Mesothelial cell of epicardium (in vitro differentiated cells): Measurements from ENCODE around the gene SPAG8. TPM values are rescaled to one million over a fixed set of nuclear protein-coding genes. Genes with fewer than 3 reads are reported as not detected.

ENCODE experiments used
- DNase-seq, 2 experiments: peaks; one replicate each; pipeline ENCODE4 v3.0.0; 2021; ENCODE audit warnings: low spot score in 2 of 2; ENCODE audit not compliant: unreplicated experiment in 2 of 2
- H3K27ac Mint-ChIP-seq: 2 replicates; pipeline ENCODE4 v1.8.0; 2021; ENCODE audit warnings: mixed read lengths
- H3K27me3 Mint-ChIP-seq: 2 replicates; pipeline ENCODE4 v1.8.0; 2021; ENCODE audit warnings: low read depth, mixed read lengths
- H3K36me3 Mint-ChIP-seq: 2 replicates; pipeline ENCODE4 v1.8.0; 2021; ENCODE audit warnings: mixed read lengths
- H3K4me1 Mint-ChIP-seq: 2 replicates; pipeline ENCODE4 v1.8.0; 2021; ENCODE audit warnings: mixed read lengths
- H3K4me3 Mint-ChIP-seq: 2 replicates; pipeline ENCODE4 v1.8.0; 2021; ENCODE audit warnings: mild to moderate bottlenecking, moderate library complexity, mixed read lengths
- H3K9me3 Mint-ChIP-seq: 2 replicates; pipeline ENCODE4 v1.8.0; 2021; ENCODE audit warnings: mixed read lengths
- total RNA-seq: library from RNA; stranded (reverse); gene quantifications from 3 replicates; pipeline ENCODE4 v1.2.1, GENCODE V29; 2021
- TF ChIP-seq, protein P1 (sequence below): fragments of 200-600 bp; sonication (generic); IDR thresholded peaks from one replicate; pipeline ENCODE4 v1.5.0; 2021; ENCODE audit warnings: antibody characterized with exemption; ENCODE audit not compliant: unreplicated experiment

Gene SPAG8
- total RNA-seq, 1 donor from 2014 or later, result 0.89 TPM

DNA sequence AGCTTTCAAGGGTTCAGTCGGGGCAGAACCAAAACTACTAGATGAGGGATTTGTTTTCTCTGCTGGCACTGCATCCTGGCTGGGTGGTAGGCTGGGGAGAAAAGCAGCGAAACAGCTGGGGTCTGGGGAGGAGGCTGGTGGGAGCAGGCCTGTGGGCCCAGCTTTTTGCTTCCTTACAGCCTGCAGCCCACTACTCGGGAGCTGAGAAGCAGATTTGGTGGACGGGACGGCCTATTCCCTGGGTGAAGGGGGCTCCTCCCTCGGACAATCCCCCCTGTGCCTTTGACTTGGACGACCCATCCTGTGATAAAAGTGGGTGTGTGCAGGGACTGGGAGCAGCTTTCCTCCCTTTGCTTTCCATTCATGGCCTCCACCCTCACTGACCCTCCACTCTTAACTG, 11.5 kb downstream of the SPAG8 start:
- no peak overlapping the region for H3K4me3 Mint-ChIP-seq
- TF ChIP-seq, protein P1, sequence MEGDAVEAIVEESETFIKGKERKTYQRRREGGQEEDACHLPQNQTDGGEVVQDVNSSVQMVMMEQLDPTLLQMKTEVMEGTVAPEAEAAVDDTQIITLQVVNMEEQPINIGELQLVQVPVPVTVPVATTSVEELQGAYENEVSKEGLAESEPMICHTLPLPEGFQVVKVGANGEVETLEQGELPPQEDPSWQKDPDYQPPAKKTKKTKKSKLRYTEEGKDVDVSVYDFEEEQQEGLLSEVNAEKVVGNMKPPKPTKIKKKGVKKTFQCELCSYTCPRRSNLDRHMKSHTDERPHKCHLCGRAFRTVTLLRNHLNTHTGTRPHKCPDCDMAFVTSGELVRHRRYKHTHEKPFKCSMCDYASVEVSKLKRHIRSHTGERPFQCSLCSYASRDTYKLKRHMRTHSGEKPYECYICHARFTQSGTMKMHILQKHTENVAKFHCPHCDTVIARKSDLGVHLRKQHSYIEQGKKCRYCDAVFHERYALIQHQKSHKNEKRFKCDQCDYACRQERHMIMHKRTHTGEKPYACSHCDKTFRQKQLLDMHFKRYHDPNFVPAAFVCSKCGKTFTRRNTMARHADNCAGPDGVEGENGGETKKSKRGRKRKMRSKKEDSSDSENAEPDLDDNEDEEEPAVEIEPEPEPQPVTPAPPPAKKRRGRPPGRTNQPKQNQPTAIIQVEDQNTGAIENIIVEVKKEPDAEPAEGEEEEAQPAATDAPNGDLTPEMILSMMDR, result no peak

DNA sequence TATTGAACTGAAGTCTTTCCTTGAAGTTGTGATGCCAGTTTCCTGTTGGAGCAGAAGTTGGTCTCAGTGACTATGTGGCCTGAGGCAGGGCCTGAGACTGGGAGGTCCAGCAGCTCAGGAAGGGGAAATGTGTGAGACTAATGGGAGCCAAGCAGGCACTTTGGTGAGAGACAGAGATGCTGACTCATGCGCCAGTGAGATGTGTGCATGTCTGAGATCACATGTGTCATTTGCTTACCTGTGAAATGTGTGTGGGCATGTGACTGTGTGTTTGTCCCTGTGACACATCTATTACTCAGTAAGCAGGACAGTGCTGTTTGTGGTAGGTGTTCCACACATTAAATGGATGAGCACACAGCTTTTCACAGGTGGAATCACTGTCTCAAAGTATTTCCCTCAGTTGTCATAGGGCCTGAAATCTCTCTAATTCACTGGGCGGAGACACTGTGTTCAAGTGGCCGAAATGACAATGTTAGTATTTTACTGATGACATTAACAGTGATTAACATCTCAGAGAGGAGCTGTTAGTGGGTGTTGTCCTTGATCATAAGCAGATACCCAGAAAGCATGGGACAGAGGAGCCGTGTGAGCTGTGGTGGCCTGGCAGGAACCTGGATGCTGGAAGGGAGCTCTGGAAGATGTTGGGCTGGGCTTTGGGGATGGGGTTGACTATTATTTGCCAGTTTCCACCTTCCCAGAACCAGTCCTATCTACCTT, 13.2 kb downstream of the SPAG8 start:
- H3K4me3 Mint-ChIP-seq, result no peak overlapping the region
- no peaks in the 10 kb centered on the region for H3K9me3 Mint-ChIP-seq
- H3K36me3 Mint-ChIP-seq, result peaks cover 23% of the 10 kb centered on the region
- DNase-seq, result no peak
- H3K4me1 Mint-ChIP-seq, result peaks cover 14% of the 10 kb centered on the region
- no peak overlapping the region for H3K27ac Mint-ChIP-seq
- TF ChIP-seq, protein P1, result no peak
- no peaks in the 10 kb centered on the region for H3K27me3 Mint-ChIP-seq

More for the DNA sequence above, 11.5 kb downstream of the SPAG8 start:
- Mint-ChIP-seq H3K9me3 (no peaks in the 10 kb centered on the region), H3K36me3 (peaks cover 29% of the 10 kb centered on the region), H3K27ac (no peak overlapping the region), H3K27me3 (no peaks in the 10 kb centered on the region), H3K4me1 (peaks cover 1% of the 10 kb centered on the region)
- DNase-seq, result no peak

DNA sequence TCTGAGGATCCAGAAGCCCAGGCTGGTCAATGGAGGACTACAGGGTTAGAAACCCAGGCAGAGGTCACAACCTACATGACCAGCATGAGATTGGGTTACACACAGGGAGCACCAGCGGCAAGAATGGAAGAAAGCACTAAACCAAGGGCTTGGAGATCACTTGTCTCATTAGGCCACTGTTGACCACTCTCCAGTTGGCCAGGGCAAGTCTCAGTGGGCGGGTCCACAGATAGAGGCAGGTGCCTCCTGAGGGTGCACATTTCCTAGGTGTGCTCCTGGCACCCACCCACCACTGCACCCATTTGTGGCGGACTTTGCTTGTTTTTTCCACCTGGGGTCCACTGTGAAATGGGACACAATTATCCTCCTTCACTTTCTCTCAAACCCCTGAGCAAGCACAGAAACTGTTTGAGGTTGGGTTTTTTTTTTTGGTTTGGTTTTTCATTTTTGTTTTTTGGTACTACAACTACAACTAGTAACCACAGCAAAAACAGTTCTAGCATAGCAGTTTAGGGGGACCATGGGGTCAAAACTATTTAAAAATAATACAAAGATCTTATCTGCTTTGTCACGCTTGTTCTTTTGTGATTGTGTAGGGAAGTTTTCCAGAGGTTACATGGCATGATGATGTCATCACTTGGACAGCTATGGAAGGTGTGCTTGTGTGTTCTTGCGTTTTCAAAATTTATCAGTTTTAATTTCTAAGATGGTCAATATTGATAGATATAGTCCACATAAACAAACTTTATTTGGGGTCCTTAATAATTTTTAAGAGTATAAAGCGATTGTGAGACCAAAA, 14.6 kb downstream of the SPAG8 start:
- Mint-ChIP-seq H3K4me1 (peaks cover 20% of the 10 kb centered on the region), H3K36me3 (peaks cover 16% of the 10 kb centered on the region), H3K4me3 (no peak overlapping the region), H3K9me3 (no peaks in the 10 kb centered on the region), H3K27ac (no peak overlapping the region), H3K27me3 (no peaks in the 10 kb centered on the region)
- no peak for DNase-seq
- TF ChIP-seq, protein P1, result no peak

DNA sequence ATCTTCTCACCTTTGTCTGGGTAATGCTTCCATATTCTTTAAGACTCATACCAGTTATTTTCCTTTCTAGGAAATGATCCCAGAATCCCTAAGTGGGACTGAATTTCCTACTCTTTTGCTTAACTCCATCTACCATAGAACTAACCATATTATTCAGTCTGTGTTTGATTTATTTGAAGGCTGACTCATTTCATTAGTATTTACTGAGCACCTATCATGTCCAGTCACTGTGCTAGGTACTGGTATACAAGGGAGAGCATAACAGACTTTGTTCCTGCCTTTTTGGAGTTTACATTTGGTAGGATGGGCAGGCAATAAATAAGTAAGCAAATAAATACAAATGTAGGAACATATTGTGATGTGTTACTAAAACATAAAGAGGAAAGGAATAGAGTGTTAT, 16.4 kb downstream of the SPAG8 start:
- Mint-ChIP-seq H3K27me3 (no peaks in the 10 kb centered on the region), H3K36me3 (peaks cover 6% of the 10 kb centered on the region), H3K9me3 (no peaks in the 10 kb centered on the region), H3K4me1 (peaks cover 21% of the 10 kb centered on the region), H3K27ac (no peak overlapping the region), H3K4me3 (no peak overlapping the region)
- TF ChIP-seq, protein P1, result no peak
- no peak for DNase-seq

DNA sequence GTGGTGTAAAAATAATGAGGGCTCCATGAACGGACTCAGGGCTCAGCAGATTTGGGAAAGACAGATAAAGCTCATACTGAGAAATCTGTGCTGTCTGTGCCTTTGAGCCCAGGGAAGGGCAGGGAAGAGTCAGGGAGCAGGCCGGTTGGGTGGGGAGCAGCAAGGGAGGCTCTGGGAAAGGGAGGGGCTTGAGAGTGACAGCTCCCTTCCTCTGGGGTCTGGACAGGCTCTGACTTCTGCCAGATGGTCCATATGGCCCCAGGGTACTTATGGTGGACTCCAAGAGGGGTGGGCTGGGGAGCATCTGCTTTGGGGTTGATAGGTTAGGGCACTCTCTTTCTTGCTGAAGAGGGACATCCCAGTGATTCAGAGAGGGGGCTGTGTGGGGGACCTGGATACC, 18.6 kb downstream of the SPAG8 start:
- H3K36me3 Mint-ChIP-seq, result no peaks in the 10 kb centered on the region
- H3K4me3 Mint-ChIP-seq, result peak overlapping the region; percentile 9
- H3K27ac Mint-ChIP-seq, result no peak overlapping the region
- H3K27me3 Mint-ChIP-seq, result no peaks in the 10 kb centered on the region
- H3K4me1 Mint-ChIP-seq, result peaks cover 26% of the 10 kb centered on the region
- H3K9me3 Mint-ChIP-seq, result no peaks in the 10 kb centered on the region
- DNase-seq, result no peak
- TF ChIP-seq, protein P1, result no peak
